Kidney (tissue), 14 donors: ENCODE measurements around the gene NRXN3. TPM values are rescaled to one million over a fixed set of nuclear protein-coding genes. Genes with fewer than 3 reads are reported as not detected.

Experiments
- DNase-seq, 5 donors: peaks; one replicate each; pipeline ENCODE4 v3.0.0-alpha.2; 2013 to 2020
- FAIRE-seq: peaks from 2 replicates; lab custom pipeline; 2012; peaks lifted over from hg19 to GRCh38; lab: Jason Lieb, UNC
- H3K27ac ChIP-seq, 2 donors: one replicate each; pipeline ENCODE4 v1.7.0; 2013; ENCODE audit warnings: low read depth in 2 of 2, low read length in 2 of 2, inconsistent platforms in 1 of 2
- H3K27me3 ChIP-seq: one replicate; pipeline ENCODE4 v1.7.1; 2013; ENCODE audit warnings: low read length, inconsistent platforms; ENCODE audit not compliant: control insufficient read depth, insufficient read depth
- H3K36me3 ChIP-seq, 3 donors: one replicate each; pipeline versions ENCODE4 v1.7.0 to v1.7.1; 2013; ENCODE audit warnings: low read length in 3 of 3, control low read depth in 1 of 3, inconsistent platforms in 1 of 3; ENCODE audit not compliant: insufficient read depth in 3 of 3, control insufficient read depth in 2 of 3
- H3K4me1 ChIP-seq, 3 donors: one replicate each; pipeline versions ENCODE4 v1.7.0 to v1.7.1; 2013; ENCODE audit warnings: low read length in 3 of 3, inconsistent platforms in 1 of 3, low read depth in 1 of 3; ENCODE audit not compliant: control insufficient read depth in 2 of 3, insufficient read depth in 2 of 3
- H3K4me3 ChIP-seq, 3 donors: one replicate each; pipeline versions ENCODE4 v1.7.0 to v1.8.1; 2013; ENCODE audit warnings: low read length in 3 of 3, control low read depth in 1 of 3, inconsistent platforms in 1 of 3
- H3K9ac ChIP-seq, 3 donors: one replicate each; pipeline versions ENCODE4 v1.7.0 to v1.7.1; 2013; ENCODE audit warnings: low read length in 3 of 3, control low read depth in 1 of 3, inconsistent platforms in 1 of 3
- H3K9me3 ChIP-seq, 3 donors: one replicate each; pipeline versions ENCODE4 v1.7.0 to v1.7.1; 2013; ENCODE audit warnings: low read length in 3 of 3, control low read depth in 1 of 3, inconsistent platforms in 1 of 3; ENCODE audit not compliant: control insufficient read depth in 2 of 3, insufficient read depth in 1 of 3
- intact Hi-C: fragments of 100-400 bp; cut with DNase I; formaldehyde crosslinking; loops from one replicate; pipeline ENCODE4 v1.11.1; 2022
- polyA plus RNA-seq: library from polyadenylated mRNA; stranded (reverse); fragments of 350-450 nt; fragmentation: Illumina TruSeq; extraction: RNeasy Lipid Tissue Mini Kit (QIAGEN cat#74804); gene quantifications from one replicate; pipeline ENCODE4 v1.2.3, GENCODE V29; 2014; ENCODE audit warnings: low read depth, low replicate concordance; ENCODE audit not compliant: insufficient read depth
- total RNA-seq: library from RNA; stranded (reverse); fragmentation: NEBNext Ultra II Directional; extraction: Animal tissue kit (Norgen Biotek cat#: 25700); gene quantifications from one replicate; pipeline ENCODE4 v1.2.1, GENCODE V29; 2021
- TF ChIP-seq, protein P1 (sequence below): IDR thresholded peaks from 3 replicates; pipeline ENCODE4 v1.5.1; 2012; ENCODE audit warnings: mild to moderate bottlenecking, moderate library complexity, borderline replicate concordance; ENCODE audit not compliant: insufficient read depth; ENCODE audit errors: extremely low read depth
- donor health status: control.
- donor health status: control.
- donor health status: control.
- donor health status: control.
- donor health status: control.
- donor health status: DM: yes; HTN: yes; CAD: no.
- donor health status: Normal renal cell carcinoma (clear cell type).

The NRXN3 gene
- total and polyA plus RNA-seq, 2 donors from 2014 or later, result 1.5 to 2.4 TPM

DNA sequence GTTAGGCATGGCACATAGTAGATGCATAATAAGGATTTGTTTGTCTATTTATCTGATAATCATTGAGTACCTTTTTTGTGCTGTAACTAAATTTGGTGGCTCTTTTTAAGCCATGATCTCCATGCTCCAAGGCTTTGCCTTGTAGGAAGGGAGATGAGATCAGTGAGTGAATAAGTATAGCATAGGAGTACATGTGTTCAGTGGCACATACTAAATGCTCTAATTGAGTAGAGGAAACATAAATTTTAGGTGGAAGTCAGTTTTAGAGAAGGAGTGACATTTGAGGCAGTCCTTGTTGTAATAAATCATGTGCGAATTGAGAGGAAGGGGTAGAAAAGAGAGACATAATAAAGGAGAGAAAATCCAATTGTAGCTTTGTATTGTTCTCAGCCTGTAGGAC, 482.6 kb downstream of the NRXN3 start:
- Histone ChIP-seq H3K9me3 (no peaks in the 10 kb centered on the region), H3K4me1 (no peaks in the 10 kb centered on the region), H3K27me3 (no peaks in the 10 kb centered on the region), H3K36me3 (no peaks in the 10 kb centered on the region), H3K27ac (no peak overlapping the region), H3K4me3 (no peak overlapping the region), H3K9ac (no peak overlapping the region)
- DNase-seq, result no peak
- intact Hi-C loops, result no loop called here
- no peak for FAIRE-seq
- TF ChIP-seq, protein P1, sequence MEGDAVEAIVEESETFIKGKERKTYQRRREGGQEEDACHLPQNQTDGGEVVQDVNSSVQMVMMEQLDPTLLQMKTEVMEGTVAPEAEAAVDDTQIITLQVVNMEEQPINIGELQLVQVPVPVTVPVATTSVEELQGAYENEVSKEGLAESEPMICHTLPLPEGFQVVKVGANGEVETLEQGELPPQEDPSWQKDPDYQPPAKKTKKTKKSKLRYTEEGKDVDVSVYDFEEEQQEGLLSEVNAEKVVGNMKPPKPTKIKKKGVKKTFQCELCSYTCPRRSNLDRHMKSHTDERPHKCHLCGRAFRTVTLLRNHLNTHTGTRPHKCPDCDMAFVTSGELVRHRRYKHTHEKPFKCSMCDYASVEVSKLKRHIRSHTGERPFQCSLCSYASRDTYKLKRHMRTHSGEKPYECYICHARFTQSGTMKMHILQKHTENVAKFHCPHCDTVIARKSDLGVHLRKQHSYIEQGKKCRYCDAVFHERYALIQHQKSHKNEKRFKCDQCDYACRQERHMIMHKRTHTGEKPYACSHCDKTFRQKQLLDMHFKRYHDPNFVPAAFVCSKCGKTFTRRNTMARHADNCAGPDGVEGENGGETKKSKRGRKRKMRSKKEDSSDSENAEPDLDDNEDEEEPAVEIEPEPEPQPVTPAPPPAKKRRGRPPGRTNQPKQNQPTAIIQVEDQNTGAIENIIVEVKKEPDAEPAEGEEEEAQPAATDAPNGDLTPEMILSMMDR, result no peak

GRCh38 chr14:78653173-78653572, 483.0 kb downstream of the NRXN3 start:
- DNase-seq, result no peak
- H3K9ac ChIP-seq, result no peak overlapping the region
- no peaks in the 10 kb centered on the region for H3K4me1 ChIP-seq
- intact Hi-C loops, result no loop called here
- no peak for FAIRE-seq
- TF ChIP-seq, protein P1, result no peak
- H3K9me3 ChIP-seq, result no peaks in the 10 kb centered on the region
- no peaks in the 10 kb centered on the region for H3K36me3 ChIP-seq
- H3K27ac ChIP-seq, result no peak overlapping the region
- H3K27me3 ChIP-seq, result no peaks in the 10 kb centered on the region
- no peak overlapping the region for H3K4me3 ChIP-seq

DNA sequence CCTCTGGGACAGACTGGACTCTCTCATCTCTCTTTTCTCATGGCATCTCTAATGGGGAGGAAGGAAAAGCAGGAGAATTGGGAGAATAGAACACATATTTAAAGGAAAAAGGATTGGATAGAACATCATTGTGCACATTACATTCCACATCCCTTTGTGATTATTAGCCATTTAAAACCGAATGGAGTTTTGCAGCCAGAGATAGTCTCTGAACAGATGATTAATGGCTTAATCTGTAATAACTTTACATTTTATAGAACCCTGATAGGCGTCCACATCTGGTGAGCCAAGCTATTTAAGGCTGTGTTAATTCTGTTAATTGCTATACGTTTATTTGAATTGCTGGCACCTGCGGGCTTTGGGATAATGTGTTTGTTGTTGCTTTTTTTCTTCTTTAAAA, 487.3 kb downstream of the NRXN3 start:
- no peaks in the 10 kb centered on the region for H3K27me3 ChIP-seq
- TF ChIP-seq, protein P1, result no peak
- H3K36me3 ChIP-seq, result no peaks in the 10 kb centered on the region
- H3K9me3 ChIP-seq, result no peaks in the 10 kb centered on the region
- no peak overlapping the region for H3K9ac ChIP-seq
- no peak for FAIRE-seq
- H3K4me3 ChIP-seq, result no peak overlapping the region
- H3K27ac ChIP-seq, result no peak overlapping the region
- no peaks in the 10 kb centered on the region for H3K4me1 ChIP-seq
- intact Hi-C loops, result no loop called here
- DNase-seq, result no peak

- TF ChIP-seq, protein P1, result no peak
- Histone ChIP-seq H3K27me3 (no peaks in the 10 kb centered on the region), H3K4me3 (no peak overlapping the region), H3K9me3 (no peaks in the 10 kb centered on the region), H3K36me3 (no peaks in the 10 kb centered on the region), H3K27ac (no peak overlapping the region), H3K4me1 (no peaks in the 10 kb centered on the region), H3K9ac (no peak overlapping the region)
- DNase-seq (no peak), FAIRE-seq (no peak)
- intact Hi-C loops, result no loop called here
Measured at GRCh38 chr14:78664841-78665240, 494.7 kb downstream of the NRXN3 start.
